22Rv1 (cell line): Measurements from ENCODE around the gene FBXL19.
"Not testable (repeated sequence)": the region's sequence is repeated elsewhere in the genome, so short reads cannot be mapped to it uniquely, and the experiment has no call there.

Source experiments
- H3K27ac ChIP-seq: fragments of 450-650 bp; 2 replicates; pipeline ENCODE4 v1.5.1; 2017
- ZFX ChIP-seq: fragments of 450-650 bp; IDR thresholded peaks from 2 replicates; pipeline ENCODE4 v1.6.1; 2017; ENCODE audit warnings: antibody characterized with exemption, borderline replicate concordance
- TF ChIP-seq, protein P1 (sequence below): fragments of 450-650 bp; IDR thresholded peaks from 2 replicates; pipeline ENCODE4 v1.5.1; 2017; ENCODE audit warnings: mild to moderate bottlenecking

The FBXL19 gene

DNA sequence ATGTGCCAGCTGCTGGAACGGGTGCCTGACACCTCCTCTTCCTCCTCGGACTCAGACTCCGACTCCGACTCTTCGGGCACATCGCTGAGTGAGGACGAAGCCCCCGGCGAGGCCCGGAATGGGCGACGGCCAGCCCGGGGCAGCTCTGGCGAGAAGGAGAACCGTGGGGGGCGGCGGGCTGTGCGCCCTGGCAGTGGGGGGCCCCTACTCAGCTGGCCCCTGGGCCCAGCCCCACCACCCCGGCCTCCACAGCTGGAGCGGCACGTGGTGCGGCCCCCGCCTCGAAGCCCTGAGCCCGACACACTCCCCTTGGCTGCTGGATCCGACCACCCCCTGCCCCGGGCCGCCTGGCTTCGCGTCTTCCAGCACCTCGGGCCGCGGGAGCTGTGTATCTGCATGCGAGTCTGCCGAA lies 6.8 kb downstream of the FBXL19 start:
- no peak overlapping the region for H3K27ac ChIP-seq
- TF ChIP-seq, protein P1, sequence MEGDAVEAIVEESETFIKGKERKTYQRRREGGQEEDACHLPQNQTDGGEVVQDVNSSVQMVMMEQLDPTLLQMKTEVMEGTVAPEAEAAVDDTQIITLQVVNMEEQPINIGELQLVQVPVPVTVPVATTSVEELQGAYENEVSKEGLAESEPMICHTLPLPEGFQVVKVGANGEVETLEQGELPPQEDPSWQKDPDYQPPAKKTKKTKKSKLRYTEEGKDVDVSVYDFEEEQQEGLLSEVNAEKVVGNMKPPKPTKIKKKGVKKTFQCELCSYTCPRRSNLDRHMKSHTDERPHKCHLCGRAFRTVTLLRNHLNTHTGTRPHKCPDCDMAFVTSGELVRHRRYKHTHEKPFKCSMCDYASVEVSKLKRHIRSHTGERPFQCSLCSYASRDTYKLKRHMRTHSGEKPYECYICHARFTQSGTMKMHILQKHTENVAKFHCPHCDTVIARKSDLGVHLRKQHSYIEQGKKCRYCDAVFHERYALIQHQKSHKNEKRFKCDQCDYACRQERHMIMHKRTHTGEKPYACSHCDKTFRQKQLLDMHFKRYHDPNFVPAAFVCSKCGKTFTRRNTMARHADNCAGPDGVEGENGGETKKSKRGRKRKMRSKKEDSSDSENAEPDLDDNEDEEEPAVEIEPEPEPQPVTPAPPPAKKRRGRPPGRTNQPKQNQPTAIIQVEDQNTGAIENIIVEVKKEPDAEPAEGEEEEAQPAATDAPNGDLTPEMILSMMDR: no peak
- TF ChIP-seq ZFX: no peak

DNA sequence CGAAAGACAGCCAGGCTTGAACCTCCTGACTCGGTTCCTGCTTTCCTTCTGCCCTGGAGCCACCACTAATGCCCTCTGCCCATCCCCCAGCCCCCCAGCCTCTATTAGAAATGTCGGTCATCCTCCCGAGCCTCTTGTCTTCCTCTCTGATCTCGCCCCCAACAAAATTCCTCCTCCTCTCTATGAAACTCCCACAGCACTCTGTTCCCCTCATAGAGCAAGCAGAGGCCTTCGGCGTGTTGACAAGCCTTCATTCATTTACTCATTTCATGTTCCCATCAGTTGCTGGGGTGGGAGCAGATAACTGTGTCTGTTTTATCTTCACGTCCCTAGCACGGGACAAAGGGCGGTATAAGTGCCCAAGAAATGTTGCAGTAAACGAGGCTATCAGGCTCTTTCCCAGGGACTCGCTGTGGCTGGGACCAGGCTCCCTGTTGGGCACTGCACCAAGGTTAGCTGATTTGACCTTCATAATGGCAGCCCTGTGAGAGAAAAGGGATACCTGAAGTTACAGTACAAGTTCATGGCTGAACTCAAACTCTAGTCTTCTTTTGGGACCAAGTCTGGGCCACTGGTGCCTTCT lies 7.8 kb downstream of the FBXL19 start:
- TF ChIP-seq, protein P1: no peak
- no peak for TF ChIP-seq ZFX
- H3K27ac ChIP-seq: no peak overlapping the region

DNA sequence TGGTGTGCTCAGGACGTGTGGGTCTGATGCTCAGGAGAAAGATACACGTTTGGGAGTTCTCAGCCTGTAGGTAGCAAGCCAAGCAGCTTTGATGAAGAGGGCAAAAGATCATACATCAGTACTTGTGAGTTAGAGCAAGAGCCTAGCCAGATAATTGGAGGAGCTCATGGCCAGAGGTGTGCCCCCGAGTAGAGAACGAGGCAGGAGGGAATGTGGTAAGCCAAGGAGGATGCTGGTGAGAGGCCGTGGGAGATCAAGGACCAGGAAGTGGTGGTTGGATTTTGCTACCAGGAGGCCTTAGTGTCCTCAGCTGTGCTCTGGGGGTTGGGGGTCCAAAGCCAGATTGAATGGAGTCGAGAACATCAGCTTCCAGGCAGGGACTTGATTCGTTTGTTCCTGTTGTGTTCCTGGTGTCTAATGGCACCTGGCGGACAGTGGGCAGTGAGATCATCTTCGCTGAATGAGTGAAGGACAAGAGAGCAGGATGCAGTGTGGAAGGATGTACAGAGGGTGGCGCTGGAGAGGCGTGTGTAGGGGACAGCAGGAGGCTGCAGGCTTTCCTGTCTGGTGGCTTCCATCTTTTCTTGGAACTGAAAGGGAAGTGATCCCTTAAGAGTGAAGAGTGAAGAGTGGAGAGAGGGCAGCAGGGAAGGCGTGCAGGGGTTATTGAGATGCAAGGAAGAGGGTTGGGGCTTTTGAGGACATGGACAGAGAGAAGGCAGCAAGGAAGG lies 11.6 kb downstream of the FBXL19 start:
- H3K27ac ChIP-seq: no peak overlapping the region
- TF ChIP-seq, protein P1: peak; percentile 73
- TF ChIP-seq ZFX: no peak

DNA sequence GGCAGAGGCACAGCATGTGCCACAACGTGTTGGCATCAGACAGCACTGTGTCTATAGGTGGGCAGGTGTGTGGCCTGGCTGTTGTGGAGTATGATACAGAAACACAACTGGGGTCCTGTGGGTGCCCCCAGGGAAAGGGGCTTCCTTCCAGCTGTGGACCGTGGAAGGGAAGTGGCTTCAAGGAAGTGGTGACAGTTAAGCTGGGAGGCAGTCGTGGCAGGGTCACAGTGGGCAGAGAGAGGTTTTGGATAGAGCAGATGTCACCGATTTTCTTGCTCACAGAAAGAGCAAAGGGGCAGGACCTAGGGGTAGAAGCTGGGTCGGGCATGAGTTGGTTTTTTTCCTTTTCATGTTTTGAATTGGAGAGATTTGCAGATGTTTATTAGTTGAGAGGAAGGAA lies 14.3 kb downstream of the FBXL19 start:
- H3K27ac ChIP-seq: no peak overlapping the region
- TF ChIP-seq, protein P1: no peak
- TF ChIP-seq ZFX: no peak

DNA sequence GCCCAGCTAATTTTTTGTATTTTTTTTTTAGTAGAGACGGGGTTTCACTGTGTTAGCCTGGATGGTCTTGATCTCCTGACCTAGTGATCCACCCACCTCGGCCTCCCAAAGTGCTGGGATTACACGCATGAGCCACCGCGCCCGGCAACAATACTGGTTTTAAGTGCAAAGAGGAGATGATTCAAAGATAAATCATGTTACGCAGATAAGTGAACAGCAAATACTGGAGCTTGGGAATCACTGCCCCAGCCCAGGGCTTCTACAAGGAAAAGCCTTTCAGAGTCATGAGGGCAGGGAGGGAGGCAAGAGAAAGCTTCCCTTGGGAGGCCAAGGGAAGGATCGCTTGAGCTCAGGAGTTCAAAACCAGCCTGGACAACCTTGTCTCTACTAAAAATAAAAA lies 16.2 kb downstream of the FBXL19 start:
- not testable (repeated sequence) for H3K27ac ChIP-seq

DNA sequence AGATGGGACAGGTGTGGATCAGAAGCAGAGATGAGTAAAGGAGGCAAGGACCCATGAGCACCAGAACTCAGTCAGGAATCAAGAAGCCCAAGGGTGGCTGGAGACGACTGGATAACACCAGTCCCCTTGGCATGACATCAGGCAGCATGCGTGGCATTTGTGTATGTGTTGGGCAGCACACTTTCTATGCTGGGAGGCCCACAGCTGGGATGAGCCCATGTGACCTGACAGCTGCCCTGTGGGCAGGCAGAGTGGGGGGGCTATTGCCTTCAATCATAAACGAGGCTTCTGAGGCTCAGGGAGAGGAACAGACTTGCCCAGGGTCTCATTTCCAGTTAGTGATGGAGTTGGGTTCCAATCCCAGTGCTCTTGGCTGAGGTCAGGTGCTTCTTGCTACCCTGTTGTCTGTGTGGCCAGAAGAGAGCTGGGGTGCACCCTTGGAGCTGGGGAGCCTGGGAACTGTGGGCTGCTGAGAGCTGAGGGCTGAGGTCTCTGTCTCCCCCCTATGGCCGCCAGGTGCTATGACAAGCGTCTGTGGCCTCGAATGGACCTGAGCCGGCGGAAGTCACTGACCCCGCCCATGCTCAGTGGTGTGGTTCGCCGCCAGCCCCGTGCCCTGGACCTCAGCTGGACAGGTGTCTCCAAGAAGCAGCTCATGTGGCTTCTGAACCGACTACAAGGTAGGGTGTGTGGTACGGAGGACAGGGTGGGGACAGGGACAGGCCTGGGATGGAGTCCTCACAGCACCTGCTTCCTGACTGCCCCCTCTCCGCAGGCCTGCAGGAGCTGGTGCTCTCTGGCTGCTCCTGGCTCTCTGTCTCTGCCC lies 18.4 kb downstream of the FBXL19 start:
- no peak overlapping the region for H3K27ac ChIP-seq
- TF ChIP-seq, protein P1: peak; percentile 94
- no peak for TF ChIP-seq ZFX

DNA sequence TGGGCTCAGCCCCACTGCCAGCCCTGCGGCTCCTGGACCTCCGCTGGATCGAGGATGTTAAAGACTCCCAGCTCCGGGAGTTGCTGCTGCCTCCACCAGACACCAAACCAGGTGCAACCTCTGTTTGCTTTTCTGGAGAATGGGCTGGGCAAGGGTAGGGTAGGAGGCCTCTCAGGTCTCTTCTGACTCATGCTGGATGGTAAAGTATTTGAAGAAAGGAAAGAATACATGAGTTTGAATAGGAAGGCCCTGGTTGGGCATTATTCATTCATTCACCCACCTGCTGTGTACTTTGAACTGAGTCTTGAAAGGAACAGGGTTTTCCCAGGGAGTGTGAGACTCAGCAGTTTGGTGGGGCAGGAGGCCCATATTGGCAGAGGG lies 19.0 kb downstream of the FBXL19 start:
- H3K27ac ChIP-seq: no peak overlapping the region

More for the DNA sequence above, 19.0 kb downstream of the FBXL19 start:
- TF ChIP-seq, protein P1: no peak
- no peak for TF ChIP-seq ZFX
